ENCODE results near the gene FERD3L. TPM values are rescaled to one million over a fixed set of nuclear protein-coding genes. Genes with fewer than 3 reads are reported as not detected.

FERD3L gene
- total RNA-seq, 3 donors from 2014 or later, result not detected

GRCh38 chr7:19116121-19117090, 28.8 kb downstream of the FERD3L start:
- ATAC-seq, result peak; percentile 34
- no peaks in the 10 kb centered on the region for H3K36me3 ChIP-seq (ENCODE audit: low read depth)
- intact Hi-C loops (cut with DNase I, micrococcal nuclease), result no loop called here
- no peak overlapping the region for H3K4me3 ChIP-seq
- TF ChIP-seq CTCF (IDR thresholded peaks at IDR 0.05), result no peak
- H3K4me1 ChIP-seq (ENCODE audit: low read depth), result peaks cover 3% of the 10 kb centered on the region
- DNase-seq, result no peak
- H3K9me3 ChIP-seq, result no peaks in the 10 kb centered on the region

GRCh38 chr7:19114551-19114855, 30.7 kb downstream of the FERD3L start:
- H3K4me1 ChIP-seq (ENCODE audit: low read depth), result peaks cover 3% of the 10 kb centered on the region
- TF ChIP-seq CTCF (IDR thresholded peaks at IDR 0.05), result no peak
- no peak for DNase-seq
- H3K4me3 ChIP-seq, result no peak overlapping the region
- intact Hi-C loops (cut with DNase I, micrococcal nuclease), result no loop called here
- no peak for ATAC-seq
- H3K36me3 ChIP-seq (ENCODE audit: low read depth), result no peaks in the 10 kb centered on the region
- no peaks in the 10 kb centered on the region for H3K9me3 ChIP-seq

GRCh38 chr7:19113855-19114550, 31.2 kb downstream of the FERD3L start:
- TF ChIP-seq CTCF (IDR thresholded peaks at IDR 0.05), result no peak
- Histone ChIP-seq H3K4me1 (ENCODE audit: low read depth) (peaks cover 3% of the 10 kb centered on the region), H3K9me3 (no peaks in the 10 kb centered on the region), H3K4me3 (no peak overlapping the region), H3K36me3 (ENCODE audit: low read depth) (no peaks in the 10 kb centered on the region)
- no peak for ATAC-seq
- no peak for DNase-seq
- intact Hi-C loops (cut with DNase I, micrococcal nuclease), result no loop called here

GRCh38 chr7:19113002-19113350, 32.2 kb downstream of the FERD3L start:
- Histone ChIP-seq H3K4me3 (no peak overlapping the region), H3K9me3 (no peaks in the 10 kb centered on the region), H3K36me3 (ENCODE audit: low read depth) (no peaks in the 10 kb centered on the region), H3K4me1 (ENCODE audit: low read depth) (peaks cover 3% of the 10 kb centered on the region)
- ATAC-seq, result no peak
- DNase-seq, result no peak
- intact Hi-C loops (cut with DNase I, micrococcal nuclease), result no loop called here
- TF ChIP-seq CTCF (IDR thresholded peaks at IDR 0.05), result no peak

GRCh38 chr7:19112274-19113001, 32.8 kb downstream of the FERD3L start:
- Histone ChIP-seq H3K4me3 (no peak overlapping the region), H3K9me3 (no peaks in the 10 kb centered on the region), H3K36me3 (ENCODE audit: low read depth) (no peaks in the 10 kb centered on the region), H3K4me1 (ENCODE audit: low read depth) (peaks cover 2% of the 10 kb centered on the region)
- intact Hi-C loops (cut with DNase I, micrococcal nuclease), result no loop called here
- no peak for TF ChIP-seq CTCF (IDR thresholded peaks at IDR 0.05)
- DNase-seq (no peak), ATAC-seq (no peak)

Data from mucosa of descending colon (tissue), 3 donors.